ENCODE data around the gene TNPO1.

Gene TNPO1

GRCh38 chr5:72937517-72938061 is 121.1 kb downstream of the TNPO1 start:
- no peak for DNase-seq

GRCh38 chr5:72938206-72938605 is 121.7 kb downstream of the TNPO1 start:
- no peak for DNase-seq

GRCh38 chr5:72940082-72940481 is 123.6 kb downstream of the TNPO1 start:
- no peak for DNase-seq

GRCh38 chr5:72943307-72943706 is 126.8 kb downstream of the TNPO1 start:
- no peak for DNase-seq

- DNase-seq = no peak
Measured at GRCh38 chr5:72947498-72947897, 131.0 kb downstream of the TNPO1 start.

- DNase-seq = no peak
Measured at GRCh38 chr5:72949481-72949880, 133.0 kb downstream of the TNPO1 start.

GRCh38 chr5:72951671-72952468 is 135.4 kb downstream of the TNPO1 start:
- DNase-seq = no peak

- DNase-seq = no peak
Measured at GRCh38 chr5:72954389-72954788, 137.9 kb downstream of the TNPO1 start.

GRCh38 chr5:72955143-72955767 is 138.8 kb downstream of the TNPO1 start:
- DNase-seq = no peak

GRCh38 chr5:72955768-72956323 is 139.4 kb downstream of the TNPO1 start, which contains the start of gene FCHO2:
TSS of gene FCHO2 (plus strand) at chr5:72956041. CDS start at chr5:72956097, 56 bp downstream.
- peak; percentile 93 for DNase-seq

GRCh38 chr5:72956324-72957140 is 140.1 kb downstream of the TNPO1 start:
- DNase-seq = peak; percentile 16

GRCh38 chr5:72957337-72957736 is 140.9 kb downstream of the TNPO1 start:
- DNase-seq = no peak

GRCh38 chr5:72959257-72959656 is 142.8 kb downstream of the TNPO1 start:
- DNase-seq = no peak

Data from CD4-positive, alpha-beta T cell treated with Interferon gamma for 1 hour (primary cell).